ENCODE measurements around the gene DSCAML1. TPM values are rescaled to one million over a fixed set of nuclear protein-coding genes. Genes with fewer than 3 reads are reported as not detected.

Gene DSCAML1
- total and polyA plus RNA-seq, 5 donors from 2014 or later = 0.08 to 1.6 (median 0.30) TPM; not detected in 1

DNA sequence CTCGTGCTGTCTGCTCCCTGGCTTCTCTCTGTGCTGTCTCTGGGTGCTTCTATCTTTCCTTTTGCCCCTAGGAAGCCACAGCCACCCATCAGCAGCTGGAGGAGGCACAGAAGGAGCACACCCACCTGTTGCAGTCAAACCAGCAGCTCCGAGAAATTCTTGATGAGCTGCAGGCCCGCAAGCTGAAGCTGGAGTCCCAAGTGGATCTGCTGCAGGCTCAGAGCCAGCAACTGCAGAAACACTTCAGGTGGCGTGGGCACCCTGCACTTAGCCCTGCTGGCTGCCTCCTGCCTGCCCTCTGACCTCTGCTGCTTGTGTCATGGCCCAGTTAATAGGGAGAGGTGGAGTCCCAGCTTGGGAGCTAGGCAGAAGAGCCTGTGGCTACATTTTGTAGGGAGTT lies 401.5 kb downstream of the DSCAML1 start:
- Histone ChIP-seq H3K36me3 (ENCODE audit: control insufficient read depth, insufficient read depth, low read length) (peaks cover 75% of the 10 kb centered on the region), H3K27me3 (ENCODE audit: control insufficient read depth, insufficient read depth, low read length) (no peaks in the 10 kb centered on the region), H3K27ac (ENCODE audit: insufficient read depth, low read length, poor library complexity, severe bottlenecking) (no peak overlapping the region), H3K4me1 (ENCODE audit: control insufficient read depth, insufficient read depth, low read length, poor library complexity, severe bottlenecking) (no peaks in the 10 kb centered on the region), H3K9me3 (ENCODE audit: control insufficient read depth in 2 of 2, low read length in 2 of 2) (peaks cover 0 to 6% of the 10 kb centered on the region in 2 experiments), H3K4me3 (ENCODE audit: low read depth, low read length) (no peak overlapping the region)
- H3K27ac Mint-ChIP-seq = no peak overlapping the region
- DNase-seq = no peak
- H3K4me1 Mint-ChIP-seq = peaks cover 0 to 9% (median 1%) of the 10 kb centered on the region in 4 donors
- peaks cover 85% of the 10 kb centered on the region for H3K36me3 Mint-ChIP-seq
- ATAC-seq (ENCODE audit: low read depth in 2 of 2) = no peak
- H3K9me3 Mint-ChIP-seq = peaks cover 0 to 5% (median 0%) of the 10 kb centered on the region in 7 donors
- no peak overlapping the region for H3K4me3 Mint-ChIP-seq
- no peaks in the 10 kb centered on the region for H3K27me3 Mint-ChIP-seq

- Mint-ChIP-seq H3K27ac (no peak overlapping the region), H3K36me3 (peaks cover 78% of the 10 kb centered on the region), H3K27me3 (no peaks in the 10 kb centered on the region), H3K9me3 (peaks cover 0 to 5% (median 0%) of the 10 kb centered on the region in 7 donors), H3K4me3 (no peak overlapping the region), H3K4me1 (peaks cover 0 to 2% (median 0%) of the 10 kb centered on the region in 4 donors)
- H3K4me1 ChIP-seq (ENCODE audit: control insufficient read depth, insufficient read depth, low read length, poor library complexity, severe bottlenecking) = no peaks in the 10 kb centered on the region
- H3K36me3 ChIP-seq (ENCODE audit: control insufficient read depth, insufficient read depth, low read length) = peaks cover 77% of the 10 kb centered on the region
- no peaks in the 10 kb centered on the region for H3K27me3 ChIP-seq (ENCODE audit: control insufficient read depth, insufficient read depth, low read length)
- peaks cover 0 to 6% of the 10 kb centered on the region in 2 experiments for H3K9me3 ChIP-seq (ENCODE audit: control insufficient read depth in 2 of 2, low read length in 2 of 2)
- ATAC-seq (ENCODE audit: low read depth in 2 of 2) = no peak
- no peak overlapping the region for H3K4me3 ChIP-seq (ENCODE audit: low read depth, low read length)
- DNase-seq = no peak
- no peak overlapping the region for H3K27ac ChIP-seq (ENCODE audit: insufficient read depth, low read length, poor library complexity, severe bottlenecking)
Observed at GRCh38 chr11:117394221-117394925, 402.6 kb downstream of the DSCAML1 start.

GRCh38 chr11:117392979-117393378 lies 404.0 kb downstream of the DSCAML1 start:
- Histone ChIP-seq H3K36me3 (ENCODE audit: control insufficient read depth, insufficient read depth, low read length) (peaks cover 78% of the 10 kb centered on the region), H3K27me3 (ENCODE audit: control insufficient read depth, insufficient read depth, low read length) (no peaks in the 10 kb centered on the region), H3K9me3 (ENCODE audit: control insufficient read depth in 2 of 2, low read length in 2 of 2) (no peaks in the 10 kb centered on the region), H3K4me1 (ENCODE audit: control insufficient read depth, insufficient read depth, low read length, poor library complexity, severe bottlenecking) (no peaks in the 10 kb centered on the region), H3K4me3 (ENCODE audit: low read depth, low read length) (no peak overlapping the region), H3K27ac (ENCODE audit: insufficient read depth, low read length, poor library complexity, severe bottlenecking) (no peak overlapping the region)
- peaks cover 0 to 3% (median 0%) of the 10 kb centered on the region in 7 donors for H3K9me3 Mint-ChIP-seq
- no peak for ATAC-seq (ENCODE audit: low read depth in 2 of 2)
- H3K4me3 Mint-ChIP-seq = no peak overlapping the region
- peaks cover 77% of the 10 kb centered on the region for H3K36me3 Mint-ChIP-seq
- no peak overlapping the region for H3K27ac Mint-ChIP-seq
- no peak for DNase-seq
- no peaks in the 10 kb centered on the region for H3K27me3 Mint-ChIP-seq
- H3K4me1 Mint-ChIP-seq = peaks cover 0 to 2% (median 0%) of the 10 kb centered on the region in 4 donors

DNA sequence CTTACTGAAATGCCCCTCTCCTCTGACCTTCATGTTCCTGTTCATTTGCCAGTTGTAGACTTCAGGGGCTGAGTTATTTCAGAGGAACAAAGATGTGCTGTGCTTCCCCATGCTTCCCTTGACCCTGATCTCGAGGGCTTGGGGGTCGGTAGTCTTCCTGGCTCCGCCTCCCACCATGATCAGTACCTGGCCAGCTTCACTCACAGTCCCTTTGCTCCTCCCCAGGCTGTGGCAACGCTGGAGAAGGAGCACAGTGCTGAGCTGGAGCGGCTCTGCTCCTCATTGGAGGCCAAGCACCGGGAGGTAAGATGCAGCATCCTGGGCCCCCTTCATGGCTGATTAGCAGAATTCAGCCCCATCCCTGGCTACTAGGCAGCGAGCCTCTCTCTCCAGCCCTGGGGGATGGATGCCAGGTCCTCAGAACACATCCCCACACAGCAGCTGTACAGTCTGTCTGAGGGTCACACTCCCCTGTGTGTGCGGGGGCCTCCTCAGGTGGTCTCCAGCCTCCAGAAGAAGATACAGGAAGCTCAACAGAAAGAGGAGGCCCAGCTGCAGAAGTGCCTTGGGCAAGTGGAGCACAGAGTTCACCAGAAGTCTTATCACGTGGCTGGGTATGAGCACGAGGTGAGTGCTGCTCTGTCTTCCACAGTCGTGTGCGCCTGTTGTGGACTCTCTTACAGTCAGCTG lies 404.9 kb downstream of the DSCAML1 start:
- no peaks in the 10 kb centered on the region for H3K9me3 ChIP-seq (ENCODE audit: control insufficient read depth in 2 of 2, low read length in 2 of 2)
- H3K36me3 ChIP-seq (ENCODE audit: control insufficient read depth, insufficient read depth, low read length) = peaks cover 79% of the 10 kb centered on the region
- Mint-ChIP-seq H3K4me1 (peaks cover 0 to 2% (median 0%) of the 10 kb centered on the region in 4 donors), H3K4me3 (no peak overlapping the region), H3K27me3 (no peaks in the 10 kb centered on the region), H3K27ac (no peak overlapping the region), H3K36me3 (peaks cover 71% of the 10 kb centered on the region), H3K9me3 (peaks cover 0 to 2% (median 0%) of the 10 kb centered on the region in 7 donors)
- no peak overlapping the region for H3K4me3 ChIP-seq (ENCODE audit: low read depth, low read length)
- ATAC-seq (ENCODE audit: low read depth in 2 of 2) = no peak
- H3K4me1 ChIP-seq (ENCODE audit: control insufficient read depth, insufficient read depth, low read length, poor library complexity, severe bottlenecking) = no peaks in the 10 kb centered on the region
- H3K27ac ChIP-seq (ENCODE audit: insufficient read depth, low read length, poor library complexity, severe bottlenecking) = no peak overlapping the region
- no peaks in the 10 kb centered on the region for H3K27me3 ChIP-seq (ENCODE audit: control insufficient read depth, insufficient read depth, low read length)
- no peak for DNase-seq

GRCh38 chr11:117391181-117391580 lies 405.8 kb downstream of the DSCAML1 start:
- no peak for ATAC-seq (ENCODE audit: low read depth in 2 of 2)
- peak overlapping the region in 1 of 3 donors; percentile 39 for H3K27ac Mint-ChIP-seq

GRCh38 chr11:117390743-117391142 lies 406.3 kb downstream of the DSCAML1 start:
- Mint-ChIP-seq H3K27ac (peak overlapping the region in 2 of 3 donors; percentile 39 to 86), H3K4me1 (peaks cover 0 to 2% (median 0%) of the 10 kb centered on the region in 4 donors), H3K27me3 (no peaks in the 10 kb centered on the region), H3K36me3 (peaks cover 70% of the 10 kb centered on the region), H3K9me3 (peaks cover 0 to 2% (median 0%) of the 10 kb centered on the region in 7 donors), H3K4me3 (no peak overlapping the region)
- Histone ChIP-seq H3K9me3 (ENCODE audit: control insufficient read depth in 2 of 2, low read length in 2 of 2) (no peaks in the 10 kb centered on the region), H3K4me3 (ENCODE audit: low read depth, low read length) (no peak overlapping the region), H3K27ac (ENCODE audit: insufficient read depth, low read length, poor library complexity, severe bottlenecking) (no peak overlapping the region), H3K36me3 (ENCODE audit: control insufficient read depth, insufficient read depth, low read length) (peaks cover 77% of the 10 kb centered on the region), H3K27me3 (ENCODE audit: control insufficient read depth, insufficient read depth, low read length) (no peaks in the 10 kb centered on the region), H3K4me1 (ENCODE audit: control insufficient read depth, insufficient read depth, low read length, poor library complexity, severe bottlenecking) (no peaks in the 10 kb centered on the region)
- DNase-seq (no peak), ATAC-seq (ENCODE audit: low read depth in 2 of 2) (no peak)

More at GRCh38 chr11:117391181-117391580, 405.8 kb downstream of the DSCAML1 start:
- Mint-ChIP-seq H3K4me3 (no peak overlapping the region), H3K36me3 (peaks cover 69% of the 10 kb centered on the region), H3K4me1 (peaks cover 0 to 2% (median 0%) of the 10 kb centered on the region in 4 donors), H3K27me3 (no peaks in the 10 kb centered on the region), H3K9me3 (peaks cover 0 to 2% (median 0%) of the 10 kb centered on the region in 7 donors)
- no peak overlapping the region for H3K27ac ChIP-seq (ENCODE audit: insufficient read depth, low read length, poor library complexity, severe bottlenecking)
- peaks cover 75% of the 10 kb centered on the region for H3K36me3 ChIP-seq (ENCODE audit: control insufficient read depth, insufficient read depth, low read length)
- H3K9me3 ChIP-seq (ENCODE audit: control insufficient read depth in 2 of 2, low read length in 2 of 2) = no peaks in the 10 kb centered on the region
- H3K4me3 ChIP-seq (ENCODE audit: low read depth, low read length) = no peak overlapping the region
- DNase-seq = no peak
- H3K4me1 ChIP-seq (ENCODE audit: control insufficient read depth, insufficient read depth, low read length, poor library complexity, severe bottlenecking) = no peaks in the 10 kb centered on the region
- H3K27me3 ChIP-seq (ENCODE audit: control insufficient read depth, insufficient read depth, low read length) = no peaks in the 10 kb centered on the region

DNA sequence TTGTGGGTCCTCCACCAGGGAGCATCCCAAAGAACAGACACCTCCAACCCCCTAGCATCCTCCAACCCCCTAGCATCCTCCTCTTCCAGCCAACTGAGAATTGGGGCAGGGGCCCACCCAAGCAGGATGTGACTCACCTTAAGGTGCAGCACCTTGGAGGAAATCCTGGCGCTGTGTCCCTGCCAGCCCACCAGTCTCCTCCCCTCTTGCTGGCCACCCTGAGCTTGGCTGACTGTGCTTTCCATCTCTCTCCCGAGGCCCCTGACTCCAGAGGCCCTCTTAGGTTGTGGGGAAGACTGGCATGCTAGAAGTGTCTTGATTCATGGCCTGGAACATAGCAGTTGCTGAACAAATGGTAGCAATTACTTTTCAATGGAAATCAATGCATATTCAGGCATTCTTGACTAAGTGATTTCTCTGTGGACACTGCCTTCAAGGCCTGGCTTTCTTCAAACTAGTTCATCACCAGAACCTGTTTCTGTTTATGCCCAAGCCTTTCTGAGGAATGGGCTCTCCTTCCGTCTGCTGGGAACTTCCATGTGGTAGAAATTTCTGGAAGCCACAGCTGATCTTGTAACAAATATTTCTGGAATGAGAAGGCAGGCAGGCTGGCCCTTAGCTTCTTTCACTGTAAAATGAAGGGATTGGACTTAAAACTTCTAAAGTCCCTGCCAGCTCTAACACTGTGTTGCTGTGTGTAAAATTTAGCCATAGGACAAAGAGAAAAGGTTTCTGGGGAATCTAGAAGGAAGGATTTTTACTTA lies 408.8 kb downstream of the DSCAML1 start:
- no peak overlapping the region for H3K4me3 Mint-ChIP-seq

More for the DNA sequence above, 408.8 kb downstream of the DSCAML1 start:
- no peaks in the 10 kb centered on the region for H3K4me1 ChIP-seq (ENCODE audit: control insufficient read depth, insufficient read depth, low read length, poor library complexity, severe bottlenecking)
- H3K36me3 ChIP-seq (ENCODE audit: control insufficient read depth, insufficient read depth, low read length) = peaks cover 75% of the 10 kb centered on the region
- H3K27ac ChIP-seq (ENCODE audit: insufficient read depth, low read length, poor library complexity, severe bottlenecking) = no peak overlapping the region
- H3K27me3 ChIP-seq (ENCODE audit: control insufficient read depth, insufficient read depth, low read length) = no peaks in the 10 kb centered on the region
- ATAC-seq (ENCODE audit: low read depth in 2 of 2) = no peak
- no peaks in the 10 kb centered on the region for H3K4me1 Mint-ChIP-seq
- peaks cover 0 to 2% (median 0%) of the 10 kb centered on the region in 7 donors for H3K9me3 Mint-ChIP-seq
- H3K27ac Mint-ChIP-seq = peak overlapping the region in 1 of 3 donors; percentile 2
- no peak for DNase-seq
- no peaks in the 10 kb centered on the region for H3K27me3 Mint-ChIP-seq
- no peaks in the 10 kb centered on the region for H3K9me3 ChIP-seq (ENCODE audit: control insufficient read depth in 2 of 2, low read length in 2 of 2)
- no peak overlapping the region for H3K4me3 ChIP-seq (ENCODE audit: low read depth, low read length)
- H3K36me3 Mint-ChIP-seq = peaks cover 68% of the 10 kb centered on the region
